ENCODE results near the gene PATJ. TPM values are rescaled to one million over a fixed set of nuclear protein-coding genes. Genes with fewer than 3 reads are reported as not detected.

PATJ gene
- total RNA-seq, 6 experiments from 2014 or later: 19.0 to 49.0 (median 26.7) TPM

GRCh38 chr1:61914823-61915482, 172.7 kb downstream of the PATJ start:
- no peak for DNase-seq

GRCh38 chr1:61921435-61921834, 179.2 kb downstream of the PATJ start:
- H3K4me3 ChIP-seq: no peak overlapping the region
- intact Hi-C loops (cut with DNase I): no loop called here
- no peaks in the 10 kb centered on the region for H3K27me3 ChIP-seq
- no peak overlapping the region for H3K27ac ChIP-seq
- ATAC-seq (no peak), DNase-seq (no peak)
- peaks cover 0 to 5% (median 2%) of the 10 kb centered on the region in 4 donors for H3K36me3 ChIP-seq
- H3K4me1 ChIP-seq: no peaks in the 10 kb centered on the region
- H3K9me3 ChIP-seq: no peaks in the 10 kb centered on the region
- TF ChIP-seq POLR2A (IDR thresholded peaks at IDR 0.05): no peak
- TF ChIP-seq CTCF (IDR thresholded peaks at IDR 0.05): peak in 1 of 4 donors; percentile 9

More at GRCh38 chr1:61914823-61915482, 172.7 kb downstream of the PATJ start:
- no peaks in the 10 kb centered on the region for H3K27me3 ChIP-seq
- peaks cover 0 to 8% (median 2%) of the 10 kb centered on the region in 4 donors for H3K36me3 ChIP-seq
- H3K4me3 ChIP-seq: no peak overlapping the region
- TF ChIP-seq POLR2A (IDR thresholded peaks at IDR 0.05) (no peak), CTCF (IDR thresholded peaks at IDR 0.05) (no peak)
- H3K9me3 ChIP-seq: no peaks in the 10 kb centered on the region
- no peak overlapping the region for H3K27ac ChIP-seq
- intact Hi-C loops (cut with DNase I): no loop called here
- WGBS (ENCODE audit: insufficient coverage, low coverage, low lambda C conversion rate, missing lambda C conversion rate): 84% methylated on average over 4 of the region's 4 CpGs
- no peaks in the 10 kb centered on the region for H3K4me1 ChIP-seq
- ATAC-seq: no peak

GRCh38 chr1:61922950-61923480, 180.7 kb downstream of the PATJ start:
- ATAC-seq: no peak
- whole genome bisulfite sequencing (ENCODE audit: insufficient coverage, low coverage, low lambda C conversion rate, missing lambda C conversion rate): 93% methylated on average over 3 of the region's 3 CpGs
- intact Hi-C loops (cut with DNase I): no loop called here
- DNase-seq: no peak
- Histone ChIP-seq H3K27ac (no peak overlapping the region), H3K36me3 (peaks cover 0 to 11% (median 3%) of the 10 kb centered on the region in 4 donors), H3K4me1 (no peaks in the 10 kb centered on the region), H3K27me3 (no peaks in the 10 kb centered on the region), H3K4me3 (no peak overlapping the region), H3K9me3 (no peaks in the 10 kb centered on the region)
- TF ChIP-seq POLR2A (IDR thresholded peaks at IDR 0.05): no peak
- no peak for TF ChIP-seq CTCF (IDR thresholded peaks at IDR 0.05)

- no peak for DNase-seq
- H3K9me3 ChIP-seq: no peaks in the 10 kb centered on the region
- TF ChIP-seq POLR2A (IDR thresholded peaks at IDR 0.05) (no peak), CTCF (IDR thresholded peaks at IDR 0.05) (no peak)
- no peaks in the 10 kb centered on the region for H3K4me1 ChIP-seq
- WGBS (ENCODE audit: insufficient coverage, low coverage, low lambda C conversion rate, missing lambda C conversion rate): 67% methylated on average over 1 of the region's 1 CpG
- H3K27ac ChIP-seq: no peak overlapping the region
- intact Hi-C loops (cut with DNase I): no loop called here
- peaks cover 0 to 20% (median 3%) of the 10 kb centered on the region in 4 donors for H3K36me3 ChIP-seq
- H3K27me3 ChIP-seq: no peaks in the 10 kb centered on the region
- no peak for ATAC-seq
- H3K4me3 ChIP-seq: no peak overlapping the region
Measured at GRCh38 chr1:61925591-61926298, 183.5 kb downstream of the PATJ start.
